ENCODE results near the gene TRPM8.

TRPM8 gene

DNA sequence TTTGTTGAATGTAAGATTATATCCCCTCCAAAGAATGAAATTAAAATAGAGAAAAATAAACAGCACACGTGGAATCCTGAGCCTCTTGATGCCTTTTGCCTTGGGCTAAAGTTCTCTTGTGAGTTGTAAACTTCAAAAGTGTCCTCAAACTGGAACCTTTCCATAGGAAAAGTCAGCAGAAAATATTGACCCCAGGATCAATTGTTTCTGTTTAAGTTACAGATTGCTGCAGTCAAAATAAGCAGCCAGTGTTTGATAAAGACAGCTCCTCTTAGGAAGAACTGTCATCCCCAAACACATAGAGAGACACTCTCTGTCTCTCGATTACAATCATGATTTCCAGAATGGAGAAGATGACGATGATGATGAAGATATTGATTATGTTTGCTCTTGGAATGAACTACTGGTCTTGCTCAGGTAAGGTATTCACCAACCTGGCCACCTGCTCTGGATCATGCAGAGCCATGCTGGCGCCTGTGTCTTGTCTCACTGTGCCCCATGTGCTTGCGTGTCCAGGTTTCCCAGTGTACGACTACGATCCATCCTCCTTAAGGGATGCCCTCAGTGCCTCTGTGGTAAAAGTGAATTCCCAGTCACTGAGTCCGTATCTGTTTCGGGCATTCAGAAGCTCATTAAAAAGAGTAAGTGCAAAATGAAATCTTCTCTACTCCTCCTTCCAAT is 133.4 kb downstream of the TRPM8 start, which contains the start of gene SPP2:
Gene SPP2, plus strand, starts transcription at position 248 of the 681 bp plus-strand sequence. Its CDS starts 85 bp downstream, at position 333.
- DNase-seq, result no peak

DNA sequence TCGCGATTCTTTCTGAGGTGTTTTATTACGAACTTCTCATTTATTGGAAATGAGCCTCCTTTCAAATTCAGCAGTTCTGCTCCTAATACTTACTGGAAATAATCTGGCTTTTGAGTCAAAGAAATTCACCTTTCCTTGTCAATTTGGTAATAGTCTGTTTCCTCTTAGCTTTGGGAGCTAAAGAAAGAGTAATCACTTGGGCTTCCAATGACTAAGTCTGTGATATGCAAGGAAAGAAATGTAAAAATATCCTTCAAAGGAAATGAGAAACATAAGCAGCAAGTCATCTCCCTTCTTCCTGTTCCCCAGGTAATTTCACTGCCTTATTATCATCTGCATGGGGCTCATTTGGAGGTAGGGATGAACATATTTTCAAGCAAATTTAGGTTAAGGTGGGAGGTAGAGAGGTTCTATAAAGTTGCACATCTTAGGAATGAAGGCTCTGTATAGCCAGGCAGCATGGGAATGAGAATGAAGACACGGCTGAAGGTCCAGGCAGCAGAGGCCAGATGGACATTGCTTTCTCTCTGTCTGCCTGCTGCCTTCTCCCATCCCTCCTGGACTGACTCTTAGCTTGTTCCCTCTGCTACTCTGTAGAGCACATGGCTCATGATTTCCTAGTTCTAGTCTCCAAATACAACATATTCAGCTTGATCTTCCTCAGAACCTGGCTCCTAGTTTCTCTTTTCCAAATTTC is 134.3 kb downstream of the TRPM8 start:
- no peak for DNase-seq

DNA sequence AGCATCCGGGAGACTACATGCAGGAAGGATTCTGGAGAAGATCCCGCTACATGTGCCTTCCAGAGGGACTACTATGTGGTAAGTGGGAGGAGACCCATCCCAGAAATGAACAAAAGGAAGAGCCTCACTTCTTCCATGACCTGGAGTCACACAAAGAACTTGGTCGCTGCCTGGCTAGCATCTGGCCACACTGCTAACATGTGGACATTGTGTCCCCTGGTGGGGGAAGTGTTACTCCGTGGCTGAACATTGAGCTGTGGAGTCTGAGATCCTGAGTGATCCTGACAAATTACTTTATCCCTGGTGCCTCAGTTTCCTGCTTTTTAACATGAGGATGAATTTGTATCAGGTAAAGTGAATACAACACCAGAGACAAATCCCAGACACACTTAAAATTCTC is 141.7 kb downstream of the TRPM8 start:
- DNase-seq, result no peak

GRCh38 chr2:234060236-234060635 is 143.1 kb downstream of the TRPM8 start:
- DNase-seq, result peak; percentile 71

DNA sequence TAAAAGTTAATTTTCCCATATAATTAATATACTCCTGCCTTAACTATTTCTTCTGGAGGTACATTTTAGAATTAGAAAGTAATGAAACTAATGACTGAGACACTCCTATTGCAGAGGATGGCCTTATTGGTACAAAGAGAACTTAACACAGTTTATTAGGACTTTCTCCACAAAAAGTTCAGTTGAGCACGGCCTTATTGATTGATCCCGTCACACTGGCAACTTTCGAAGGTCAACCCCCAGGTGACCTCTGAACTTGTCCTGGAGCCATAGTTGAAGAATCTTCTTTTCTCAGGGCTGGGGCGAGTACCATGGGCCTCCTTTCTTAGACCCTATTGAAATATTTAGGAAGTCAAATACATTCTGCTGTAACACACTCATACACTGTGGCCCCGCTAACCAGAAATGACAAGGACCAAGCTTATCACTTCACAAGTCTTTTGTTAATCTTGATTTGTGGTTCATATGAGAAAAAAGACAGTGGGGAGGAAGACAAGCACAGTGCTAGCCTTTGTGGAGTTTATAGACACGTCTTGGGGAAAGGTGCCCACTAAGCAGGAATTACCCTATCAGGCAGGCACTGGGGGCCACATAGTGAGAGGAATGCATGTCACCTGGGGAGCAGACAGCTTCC is 144.6 kb downstream of the TRPM8 start:
- no peak for DNase-seq

- no peak for DNase-seq
Measured at GRCh38 chr2:234066587-234066986, 149.4 kb downstream of the TRPM8 start.
